Progenitor cell of endocrine pancreas (in vitro differentiated cells): Measurements from ENCODE around the gene MCM8. TPM values are rescaled to one million over a fixed set of nuclear protein-coding genes. Genes with fewer than 3 reads are reported as not detected.

Source experiments
- DNase-seq: peaks from one replicate; pipeline ENCODE4 v3.0.0; 2021; ENCODE audit warnings: low spot score; ENCODE audit not compliant: unreplicated experiment
- H3K27ac Mint-ChIP-seq: 2 replicates; pipeline ENCODE4 v1.8.0; 2021; ENCODE audit warnings: mild to moderate bottlenecking, moderate library complexity, mixed read lengths
- H3K27me3 Mint-ChIP-seq: 2 replicates; pipeline ENCODE4 v1.8.0; 2021; ENCODE audit warnings: mixed read lengths
- H3K36me3 Mint-ChIP-seq: 2 replicates; pipeline ENCODE4 v1.8.0; 2022; ENCODE audit warnings: mixed read lengths; ENCODE audit not compliant: insufficient read depth
- H3K4me1 Mint-ChIP-seq: 2 replicates; pipeline ENCODE4 v1.8.0; 2021; ENCODE audit warnings: low read depth, mixed read lengths
- H3K4me3 Mint-ChIP-seq: 2 replicates; pipeline ENCODE4 v1.8.0; 2021; ENCODE audit warnings: low read depth, mild to moderate bottlenecking, moderate library complexity, mixed read lengths
- H3K9me3 Mint-ChIP-seq: 2 replicates; pipeline ENCODE4 v1.8.0; 2021; ENCODE audit warnings: low read depth, mixed read lengths
- CTCF ChIP-seq: fragments of 200-600 bp; sonication (generic); IDR thresholded peaks from one replicate; pipeline ENCODE4 v1.5.0; 2021; ENCODE audit warnings: antibody characterized with exemption, mild to moderate bottlenecking; ENCODE audit not compliant: unreplicated experiment
- total RNA-seq: library from RNA; stranded (reverse); gene quantifications from 2 replicates; pipeline ENCODE4 v1.2.1, GENCODE V29; 2021

MCM8 gene
- total RNA-seq, 1 donor from 2014 or later, result 18.5 TPM

- no peak for TF ChIP-seq CTCF
- Mint-ChIP-seq H3K4me1 (peaks cover 19% of the 10 kb centered on the region), H3K36me3 (peaks cover 16% of the 10 kb centered on the region), H3K27ac (no peak overlapping the region), H3K9me3 (no peaks in the 10 kb centered on the region), H3K27me3 (no peaks in the 10 kb centered on the region), H3K4me3 (no peak overlapping the region)
- DNase-seq, result no peak
These were observed 3.2 kb upstream of the MCM8 start for GRCh38 chr20:5947276-5947675.

GRCh38 chr20:5949943-5950270 is 545 bp upstream of the MCM8 start:
- peaks cover 5% of the 10 kb centered on the region for H3K36me3 Mint-ChIP-seq

GRCh38 chr20:5967469-5967868 is 17.0 kb downstream of the MCM8 start:
- Mint-ChIP-seq H3K4me1 (peaks cover 5% of the 10 kb centered on the region), H3K36me3 (peaks cover 10% of the 10 kb centered on the region), H3K9me3 (no peaks in the 10 kb centered on the region), H3K4me3 (no peak overlapping the region), H3K27ac (no peak overlapping the region), H3K27me3 (no peaks in the 10 kb centered on the region)
- TF ChIP-seq CTCF, result no peak
- no peak for DNase-seq

More at GRCh38 chr20:5949943-5950270, 545 bp upstream of the MCM8 start:
- Mint-ChIP-seq H3K4me3 (peak overlapping the region; percentile 97), H3K9me3 (no peaks in the 10 kb centered on the region), H3K27me3 (no peaks in the 10 kb centered on the region), H3K4me1 (peaks cover 19% of the 10 kb centered on the region), H3K27ac (peak overlapping the region; percentile 97)
- TF ChIP-seq CTCF, result no peak
- DNase-seq, result no peak

GRCh38 chr20:5968462-5968861 is 18.0 kb downstream of the MCM8 start:
- DNase-seq, result no peak
- TF ChIP-seq CTCF, result no peak
- H3K27ac Mint-ChIP-seq, result no peak overlapping the region
- H3K36me3 Mint-ChIP-seq, result peaks cover 10% of the 10 kb centered on the region
- H3K27me3 Mint-ChIP-seq, result no peaks in the 10 kb centered on the region
- H3K4me3 Mint-ChIP-seq, result no peak overlapping the region
- H3K9me3 Mint-ChIP-seq, result no peaks in the 10 kb centered on the region
- peaks cover 5% of the 10 kb centered on the region for H3K4me1 Mint-ChIP-seq

- no peak for DNase-seq
- H3K4me1 Mint-ChIP-seq, result peaks cover 5% of the 10 kb centered on the region
- peak overlapping the region; percentile 38 for H3K27ac Mint-ChIP-seq
- H3K27me3 Mint-ChIP-seq, result no peaks in the 10 kb centered on the region
- H3K36me3 Mint-ChIP-seq, result peaks cover 10% of the 10 kb centered on the region
- no peaks in the 10 kb centered on the region for H3K9me3 Mint-ChIP-seq
- H3K4me3 Mint-ChIP-seq, result no peak overlapping the region
- no peak for TF ChIP-seq CTCF
These were observed 19.0 kb downstream of the MCM8 start for GRCh38 chr20:5969348-5969935.
